Esophagus squamous epithelium (tissue), 4 donors: ENCODE measurements around the gene CIRBP.

Experiments
- CTCF ChIP-seq, 6 experiments: fragments of 450-650 bp in 4 of 6; fragments of 200-600 bp in 2 of 6; sonication (generic) in 2 of 6; IDR thresholded peaks; one replicate each; pipeline ENCODE4 v1.5.1; 2016 to 2019; ENCODE audit warnings: antibody characterized with exemption in 6 of 6, mild to moderate bottlenecking in 4 of 6, moderate library complexity in 4 of 6
- POLR2A ChIP-seq, 4 donors: fragments of 450-650 bp; IDR thresholded peaks; one replicate each; pipeline ENCODE4 v1.6.1; 2017; ENCODE audit warnings: antibody characterized with exemption in 4 of 4, mild to moderate bottlenecking in 4 of 4, moderate library complexity in 3 of 4

DNA sequence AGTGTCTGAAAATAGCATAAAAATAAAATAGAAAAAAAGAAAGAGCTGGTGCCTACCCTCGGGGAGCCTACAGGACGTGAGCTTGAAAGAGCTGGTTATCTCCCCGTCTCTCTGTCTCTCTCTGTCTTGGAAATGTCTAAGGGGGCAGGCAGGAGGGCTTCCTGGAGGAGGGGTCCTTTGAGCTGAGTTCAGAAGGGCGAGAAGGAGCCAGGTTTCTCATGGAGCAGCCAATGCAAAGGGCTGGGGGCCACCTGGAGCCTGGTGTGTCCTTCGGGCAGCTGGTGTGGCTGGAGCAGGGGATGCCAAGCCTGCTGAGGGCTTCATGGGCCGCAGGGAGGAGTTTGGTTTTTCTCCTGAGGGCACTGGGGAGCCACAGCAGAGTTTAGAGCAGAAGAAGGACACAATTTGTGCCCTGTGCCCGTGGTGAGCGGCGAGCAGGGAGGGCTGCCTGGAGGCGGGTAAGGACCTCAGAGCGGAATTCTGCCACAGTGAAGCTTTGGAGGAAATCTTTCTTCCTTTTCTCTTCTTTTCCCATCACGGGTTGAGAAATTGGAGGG is 55.2 kb downstream of the CIRBP start:
- no peak for TF ChIP-seq CTCF (IDR thresholded peaks at IDR 0.05)
- TF ChIP-seq POLR2A (IDR thresholded peaks at IDR 0.05): no peak
